Upper lobe of right lung (tissue), 1 donor: ENCODE measurements around the gene SHANK3. TPM values are rescaled to one million over a fixed set of nuclear protein-coding genes. Genes with fewer than 3 reads are reported as not detected.

ENCODE experiments used
- ATAC-seq: fragments of 200-7000 bp; cut with Tn5 transposase; one replicate; pipeline ENCODE4 v1.9.1; 2020; ENCODE audit warnings: mild to moderate bottlenecking, moderate library complexity
- DNase-seq: peaks from one replicate; pipeline ENCODE4 v3.0.0-alpha.2; 2020
- H3K27ac ChIP-seq: fragments of 200-600 bp; one replicate; pipeline ENCODE4 v1.8.0; 2022
- H3K27me3 ChIP-seq: fragments of 200-600 bp; one replicate; pipeline ENCODE4 v1.8.0; 2022; ENCODE audit warnings: mild to moderate bottlenecking
- H3K36me3 ChIP-seq: fragments of 200-600 bp; one replicate; pipeline ENCODE4 v1.8.0; 2022
- H3K4me1 ChIP-seq: fragments of 200-600 bp; one replicate; pipeline ENCODE4 v1.8.0; 2022
- H3K4me3 ChIP-seq: fragments of 200-600 bp; one replicate; pipeline ENCODE4 v1.8.0; 2022; ENCODE audit warnings: mild to moderate bottlenecking
- H3K9me3 ChIP-seq: fragments of 200-600 bp; one replicate; pipeline ENCODE4 v1.8.0; 2022
- CTCF ChIP-seq: fragments of 200-600 bp; IDR thresholded peaks from one replicate; pipeline ENCODE4 v1.8.0; 2022; ENCODE audit warnings: antibody characterized with exemption
- intact Hi-C: fragments of 100-400 bp; cut with DNase I; formaldehyde crosslinking; loops from one replicate; pipeline ENCODE4 v1.11.0; 2022
- total RNA-seq: library from RNA; stranded (reverse); fragmentation: NEBNext Ultra II Directional; extraction: Animal tissue kit (Norgen Biotek cat#: 25700); gene quantifications from one replicate; pipeline ENCODE4 v1.2.1, GENCODE V29; 2021
- donor health status: DM: no; HTN: yes; CAD: no; lungs with severe emphysema.

SHANK3 gene
- total RNA-seq, 1 donor from 2014 or later: 59.9 TPM

DNA sequence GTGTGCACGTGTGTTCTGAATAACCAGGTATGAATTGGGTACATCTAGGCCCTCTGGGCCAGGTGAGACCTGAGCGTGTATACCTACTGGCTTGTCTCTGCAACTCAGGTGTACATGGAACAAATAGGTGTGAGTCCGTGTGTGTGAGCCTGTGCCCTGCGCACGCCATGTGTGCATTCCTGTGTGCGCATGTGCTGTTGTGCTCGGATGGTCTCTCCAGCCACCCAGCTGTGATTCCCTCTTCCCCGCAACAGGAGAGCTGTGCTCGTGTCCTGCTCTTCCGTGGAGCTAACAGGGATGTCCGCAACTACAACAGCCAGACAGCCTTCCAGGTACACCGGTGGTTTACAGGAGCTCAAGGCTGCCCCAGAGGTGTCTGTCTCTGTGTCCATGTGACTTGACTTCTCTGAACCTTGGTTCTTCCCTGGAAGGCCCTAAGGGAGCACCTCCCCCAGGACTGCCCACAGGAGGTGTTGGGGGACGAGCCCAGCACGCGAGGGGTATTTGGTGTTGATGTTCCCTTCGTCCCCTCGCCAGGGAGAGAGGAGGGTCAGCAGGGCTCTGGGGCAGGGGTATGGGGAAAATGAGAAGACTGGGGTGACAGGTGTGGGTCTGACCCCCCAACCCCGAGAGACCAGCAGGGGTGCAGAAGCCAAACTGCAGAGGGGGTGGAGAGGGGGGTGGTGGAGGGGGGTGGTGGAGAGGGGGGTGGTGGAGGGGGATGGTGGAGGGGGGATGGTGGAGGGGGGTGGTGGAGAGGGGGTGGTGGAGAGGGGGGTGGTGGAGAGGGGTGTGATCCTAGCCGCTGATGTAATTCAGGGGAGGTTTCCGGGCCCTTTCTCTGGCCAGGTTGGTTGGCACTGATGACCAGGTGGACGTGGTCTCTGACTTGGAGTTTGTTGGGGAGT lies 10.7 kb downstream of the SHANK3 start:
- Histone ChIP-seq H3K27me3 (no peaks in the 10 kb centered on the region), H3K27ac (no peak overlapping the region), H3K9me3 (no peaks in the 10 kb centered on the region), H3K4me3 (no peak overlapping the region), H3K4me1 (peaks cover 5% of the 10 kb centered on the region), H3K36me3 (no peaks in the 10 kb centered on the region)
- DNase-seq (no peak), ATAC-seq (peak; percentile 8)
- intact Hi-C loops: no loop called here
- no peak for TF ChIP-seq CTCF

GRCh38 chr22:50683994-50684371 lies 11.4 kb downstream of the SHANK3 start:
- Histone ChIP-seq H3K27ac (peak overlapping the region; percentile 17), H3K36me3 (no peaks in the 10 kb centered on the region), H3K27me3 (no peaks in the 10 kb centered on the region), H3K4me3 (no peak overlapping the region), H3K4me1 (peaks cover 5% of the 10 kb centered on the region), H3K9me3 (no peaks in the 10 kb centered on the region)
- ATAC-seq (no peak), DNase-seq (no peak)
- intact Hi-C loops: no loop called here
- no peak for TF ChIP-seq CTCF

DNA sequence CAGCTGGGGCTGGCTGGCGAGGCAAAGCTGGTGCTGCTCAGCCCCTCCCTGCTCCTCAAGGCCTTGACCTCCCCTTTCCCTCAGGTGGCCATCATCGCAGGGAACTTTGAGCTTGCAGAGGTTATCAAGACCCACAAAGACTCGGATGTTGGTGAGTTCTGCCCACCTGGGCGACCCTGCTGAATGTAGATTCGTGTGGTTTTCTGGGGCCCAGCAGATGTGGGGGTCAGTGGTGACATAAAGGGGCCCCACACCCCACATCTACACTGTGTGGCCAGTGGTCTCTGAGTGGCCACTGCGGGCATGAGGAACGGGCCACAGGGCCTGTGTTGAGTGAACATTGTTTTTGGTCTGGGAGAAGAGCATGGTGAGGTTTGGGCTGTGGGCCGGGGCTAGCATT lies 11.9 kb downstream of the SHANK3 start:
- H3K9me3 ChIP-seq: no peaks in the 10 kb centered on the region
- peak overlapping the region; percentile 17 for H3K27ac ChIP-seq
- H3K36me3 ChIP-seq: no peaks in the 10 kb centered on the region
- ATAC-seq (no peak), DNase-seq (no peak)
- H3K27me3 ChIP-seq: no peaks in the 10 kb centered on the region
- peak overlapping the region; percentile 5 for H3K4me3 ChIP-seq
- intact Hi-C loops: no loop called here
- no peak for TF ChIP-seq CTCF
- H3K4me1 ChIP-seq: peaks cover 5% of the 10 kb centered on the region

- H3K9me3 ChIP-seq: no peaks in the 10 kb centered on the region
- DNase-seq: no peak
- no peak for ATAC-seq
- no peak for TF ChIP-seq CTCF
- no peaks in the 10 kb centered on the region for H3K27me3 ChIP-seq
- peaks cover 5% of the 10 kb centered on the region for H3K4me1 ChIP-seq
- H3K4me3 ChIP-seq: peak overlapping the region; percentile 5
- intact Hi-C loops: no loop called here
- H3K36me3 ChIP-seq: no peaks in the 10 kb centered on the region
- H3K27ac ChIP-seq: no peak overlapping the region
These were observed 12.4 kb downstream of the SHANK3 start for GRCh38 chr22:50684986-50685385.

- Histone ChIP-seq H3K4me1 (peaks cover 5% of the 10 kb centered on the region), H3K4me3 (no peak overlapping the region), H3K9me3 (no peaks in the 10 kb centered on the region), H3K27ac (no peak overlapping the region), H3K36me3 (no peaks in the 10 kb centered on the region), H3K27me3 (no peaks in the 10 kb centered on the region)
- ATAC-seq: no peak
- no peak for DNase-seq
- intact Hi-C loops: no loop called here
- TF ChIP-seq CTCF: no peak
These were observed 14.2 kb downstream of the SHANK3 start for GRCh38 chr22:50686794-50687193.
